ENCODE results near the gene PDE4D. TPM values are rescaled to one million over a fixed set of nuclear protein-coding genes. Genes with fewer than 3 reads are reported as not detected.

Gene PDE4D
- total RNA-seq, 1 donor from 2014 or later = 41.0 TPM

DNA sequence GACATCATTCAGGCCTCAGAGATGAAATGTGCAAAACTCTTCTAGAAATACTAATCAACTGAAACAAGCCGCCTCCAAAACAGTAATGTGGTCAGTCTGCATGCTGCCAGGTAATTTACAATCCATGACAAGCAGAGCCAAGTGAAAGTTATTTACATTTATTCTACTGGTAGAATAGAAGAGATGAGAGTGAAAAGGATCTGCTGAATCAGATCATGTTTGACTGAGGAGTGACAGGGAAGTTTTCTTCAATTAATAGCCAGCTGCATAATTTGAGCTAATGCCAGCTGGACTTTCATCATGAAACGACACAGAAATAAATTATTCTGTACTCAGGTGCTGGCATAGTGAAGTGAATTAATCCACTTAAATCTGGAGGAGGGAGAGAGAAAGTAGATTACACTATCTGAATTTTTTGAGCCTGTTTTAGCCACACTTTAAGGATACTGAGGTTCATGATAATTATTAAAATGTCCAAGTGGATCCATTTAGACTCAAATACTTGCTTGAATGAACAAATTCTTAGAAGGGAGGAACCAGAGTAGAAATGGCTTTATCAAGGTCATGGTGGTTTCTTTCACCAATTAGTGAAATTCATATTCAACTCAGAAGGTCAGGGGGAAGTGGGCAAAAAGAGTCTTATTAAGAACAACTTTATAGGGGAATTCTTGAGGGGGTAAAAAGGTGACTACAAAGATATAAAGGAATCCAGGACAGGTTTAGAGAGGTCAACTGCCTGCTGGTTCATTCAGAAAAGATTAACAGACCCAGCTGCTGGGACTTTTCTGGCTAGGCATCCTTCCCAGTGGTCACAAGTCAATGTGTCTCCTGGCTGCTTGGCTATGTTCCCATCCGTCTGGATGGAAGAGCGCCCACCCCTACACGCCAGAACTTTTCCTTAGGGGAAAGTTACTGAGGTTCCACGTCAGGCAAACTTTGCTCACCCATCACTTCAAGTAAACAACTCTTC, 350.4 kb downstream of the PDE4D start:
- peak; percentile 87 for DNase-seq

DNA sequence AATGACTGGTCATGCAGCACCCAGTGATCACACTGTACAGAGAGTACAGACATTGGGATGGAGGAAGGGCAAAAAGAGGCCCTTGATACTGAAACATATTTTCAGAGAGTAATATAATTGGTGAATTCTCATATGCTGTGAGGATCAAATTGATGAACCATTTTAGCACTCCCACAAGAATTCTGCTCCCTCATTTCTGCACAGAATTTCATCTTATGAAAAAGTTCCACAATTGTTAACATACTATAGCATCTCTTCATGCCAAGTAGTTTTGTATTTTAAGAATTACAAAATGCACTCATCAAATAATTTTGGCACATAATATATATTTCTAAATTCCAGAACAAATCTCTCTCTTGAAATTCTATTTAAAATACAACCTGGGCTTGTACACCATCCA, 351.2 kb downstream of the PDE4D start:
- DNase-seq = no peak

DNA sequence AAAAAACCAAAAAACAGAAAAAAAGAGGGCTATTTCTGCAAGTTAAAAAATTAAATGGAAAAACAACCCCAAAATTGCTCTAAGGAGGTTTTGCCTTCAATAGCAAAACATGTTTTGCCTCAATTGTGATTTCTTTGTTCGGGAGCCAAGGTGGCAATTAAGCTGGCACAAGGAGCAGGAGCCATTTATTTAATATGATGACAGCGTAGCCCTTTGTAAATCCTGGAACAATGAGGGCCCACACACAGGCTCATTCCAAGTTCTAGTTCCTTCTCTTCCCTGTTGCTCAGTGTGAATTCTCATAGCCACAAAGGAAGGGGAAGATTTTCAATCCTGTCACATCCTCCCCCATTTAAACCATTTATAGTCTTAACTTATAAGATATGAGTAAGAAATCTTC, 353.2 kb downstream of the PDE4D start:
- DNase-seq = peak; percentile 56

DNA sequence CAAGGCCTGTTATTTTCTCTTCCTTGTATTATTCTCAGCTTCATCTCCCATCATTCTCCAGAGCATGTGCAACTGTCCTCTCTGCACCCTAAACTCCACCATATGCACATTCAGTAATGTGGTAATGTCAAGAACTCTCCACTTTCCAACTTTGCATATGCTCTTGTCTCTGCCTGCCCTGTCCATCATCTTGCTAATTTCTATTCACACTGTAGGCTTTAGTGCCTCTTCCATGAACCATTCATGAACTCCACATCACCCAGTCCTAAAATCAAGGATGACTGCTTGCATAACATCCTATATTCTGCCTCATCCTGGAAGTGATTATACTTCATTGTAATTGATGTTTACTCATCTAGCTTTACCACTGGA, 354.8 kb downstream of the PDE4D start:
- no peak for DNase-seq

DNA sequence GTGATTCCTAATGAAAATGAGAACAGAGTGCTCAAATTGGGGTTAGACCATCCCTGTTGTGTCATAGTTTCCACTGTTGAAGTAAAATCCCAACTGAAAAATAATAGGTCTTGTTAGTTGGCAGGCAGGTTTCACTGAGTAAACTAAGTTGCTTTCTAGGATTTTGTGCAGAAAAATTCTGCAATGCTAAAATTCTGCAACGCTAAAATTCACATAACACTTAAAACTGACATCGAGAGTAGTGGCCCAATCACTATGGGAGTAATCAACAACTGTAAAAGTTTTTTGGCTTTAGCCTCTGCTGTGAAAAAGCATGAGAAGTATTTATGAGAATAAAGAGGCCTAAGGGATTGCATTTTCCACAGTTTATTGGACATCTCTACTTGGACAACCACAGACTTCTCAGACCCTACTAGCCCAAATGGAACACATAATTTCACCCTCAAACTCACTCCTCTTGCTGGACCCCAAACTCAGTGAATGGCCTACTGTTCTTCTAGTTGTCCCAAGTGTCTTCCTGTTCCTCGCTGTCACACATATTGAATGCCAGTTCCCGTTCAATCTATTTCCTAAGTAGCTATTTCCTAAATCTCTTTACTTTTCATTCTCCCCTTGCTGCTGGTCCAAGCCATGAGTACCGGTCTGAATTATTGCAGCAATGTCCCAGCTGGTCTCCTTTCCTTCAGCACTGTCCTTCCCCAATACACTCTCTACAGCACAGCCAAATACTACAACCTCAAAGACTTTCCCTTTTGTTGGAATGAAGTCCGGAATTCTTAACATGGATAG, 355.4 kb downstream of the PDE4D start:
- DNase-seq = no peak

GRCh38 chr5:59536875-59537274, 356.7 kb downstream of the PDE4D start:
- DNase-seq = no peak

DNA sequence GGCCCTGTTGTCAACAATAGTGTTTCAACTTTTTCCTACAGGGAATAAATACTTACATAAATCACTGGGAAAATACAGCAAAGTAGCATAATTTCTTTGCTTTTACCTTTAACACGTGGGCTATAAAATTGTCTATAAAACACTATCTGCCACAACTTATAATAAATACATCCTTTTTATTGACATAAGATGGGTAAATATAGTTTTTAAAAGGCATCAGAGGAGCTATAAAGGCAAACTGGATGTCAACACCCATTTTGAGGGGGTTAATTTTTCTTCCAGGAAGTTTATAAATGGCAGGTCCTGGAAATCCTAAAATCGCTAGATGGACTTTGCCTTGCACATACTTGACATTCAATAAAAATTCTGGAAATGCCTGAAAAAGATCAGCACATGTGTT, 358.0 kb downstream of the PDE4D start:
- no peak for DNase-seq

DNA sequence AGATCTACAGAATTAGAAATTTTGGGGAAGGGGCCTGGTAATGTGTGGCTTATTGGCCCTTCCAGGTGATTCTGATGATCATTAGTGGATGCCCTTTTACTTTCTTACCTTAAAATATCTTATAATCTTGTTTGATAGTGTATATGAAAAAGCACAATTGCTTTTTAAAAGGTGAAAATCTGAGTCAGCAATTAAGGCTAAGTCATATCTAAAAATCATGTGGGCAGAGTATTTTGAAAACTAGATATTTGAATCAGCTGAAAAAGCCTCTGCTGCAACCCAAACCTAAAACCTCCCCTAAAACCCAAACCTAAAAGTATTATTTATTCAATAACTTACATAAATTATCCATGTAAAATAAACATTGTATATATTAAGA, 359.8 kb downstream of the PDE4D start:
- DNase-seq = no peak

DNA sequence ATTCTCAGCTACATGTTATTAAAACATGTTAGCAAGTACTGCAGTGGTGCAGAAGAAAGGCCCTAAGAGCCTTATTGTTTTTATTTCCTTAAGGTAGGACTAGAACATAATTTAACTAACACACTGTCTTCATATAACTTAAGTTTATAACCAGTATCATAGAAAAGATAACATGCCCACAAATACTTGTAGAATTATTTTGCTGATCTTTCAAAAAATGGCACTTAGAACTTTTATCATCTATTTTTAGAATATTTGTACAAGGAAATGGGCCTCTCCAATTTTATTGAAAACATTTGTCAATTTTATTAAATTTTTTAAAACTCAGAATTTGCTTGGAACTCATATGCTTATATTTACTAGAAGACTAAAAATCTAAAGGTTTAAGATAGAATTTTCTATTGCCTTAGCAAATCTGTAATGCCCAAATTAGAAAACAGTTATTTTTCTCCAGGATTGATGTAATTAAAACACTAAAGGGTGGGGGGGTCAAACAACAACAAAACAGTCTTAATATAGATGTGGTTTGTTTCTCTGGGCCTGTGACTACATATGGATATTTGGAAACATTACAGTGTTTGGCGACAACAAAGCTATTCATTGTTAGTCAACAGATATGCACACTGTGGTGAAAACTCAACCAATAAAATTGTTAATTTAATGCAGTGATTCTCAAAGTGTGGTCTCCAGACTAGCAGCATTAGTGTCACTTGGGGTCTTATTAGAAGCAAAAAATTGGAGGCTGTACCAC, 360.4 kb downstream of the PDE4D start:
- DNase-seq = no peak

- DNase-seq = no peak
Measured at GRCh38 chr5:59529239-59529638, 364.3 kb downstream of the PDE4D start.

GRCh38 chr5:59528202-59528862, 365.2 kb downstream of the PDE4D start:
- no peak for DNase-seq

GRCh38 chr5:59525957-59526356, 367.6 kb downstream of the PDE4D start:
- peak; percentile 70 for DNase-seq

- DNase-seq = no peak
Measured at GRCh38 chr5:59525311-59525710, 368.2 kb downstream of the PDE4D start.

GRCh38 chr5:59522201-59522831, 371.2 kb downstream of the PDE4D start:
- DNase-seq = no peak

DNA sequence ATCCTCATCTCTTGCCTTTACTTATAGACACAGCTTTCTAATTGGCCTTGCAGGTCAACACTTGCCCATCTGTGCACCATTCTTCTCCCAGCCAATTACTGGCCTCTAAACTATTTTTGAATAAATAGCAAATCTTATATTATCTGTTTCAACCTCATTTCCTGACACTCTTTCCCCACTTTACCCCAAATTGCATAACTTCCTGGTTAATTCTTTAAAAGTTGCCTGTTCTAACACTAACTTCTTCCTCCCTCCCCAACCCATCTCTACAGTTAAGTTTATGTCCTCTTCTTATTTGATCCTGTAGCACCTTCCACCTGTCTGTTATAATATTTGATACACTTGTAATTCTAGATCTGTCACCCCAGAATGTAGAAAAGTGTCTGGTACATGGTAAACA, 372.1 kb downstream of the PDE4D start:
- no peak for DNase-seq

DNA sequence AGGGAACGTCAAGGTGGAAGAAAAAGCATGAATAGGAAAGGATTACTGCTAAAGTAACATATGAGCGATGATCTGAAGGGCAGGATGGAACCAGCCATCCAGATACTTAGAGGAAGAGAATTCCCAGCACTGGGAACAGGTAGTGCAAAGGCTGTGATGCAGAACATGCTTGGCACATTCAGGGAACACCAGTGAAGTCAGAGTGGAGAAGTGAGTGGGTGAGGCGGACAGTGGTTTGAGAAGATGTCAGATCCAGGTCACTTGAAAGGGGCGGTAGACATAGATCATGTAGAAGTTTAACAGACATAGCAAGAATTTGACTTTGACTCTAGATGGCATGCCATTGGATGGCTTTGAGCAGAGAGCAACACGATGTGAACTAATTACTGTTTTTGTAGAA, 374.2 kb downstream of the PDE4D start:
- DNase-seq = no peak

GRCh38 chr5:59517926-59518585, 375.5 kb downstream of the PDE4D start:
- peak; percentile 65 for DNase-seq

- no peak for DNase-seq
Measured at GRCh38 chr5:59516161-59516560, 377.4 kb downstream of the PDE4D start.

GRCh38 chr5:59506285-59506877, 387.1 kb downstream of the PDE4D start:
- peak; percentile 68 for DNase-seq

- no peak for DNase-seq
Measured at GRCh38 chr5:59504043-59504442, 389.5 kb downstream of the PDE4D start.

GRCh38 chr5:59503220-59503619, 390.3 kb downstream of the PDE4D start:
- peak; percentile 71 for DNase-seq

Measured in dermis blood vessel endothelial cell (primary cell).